Activated naive CD4-positive, alpha-beta T cell treated with anti-CD3 and anti-CD28 coated beads, Interleukin-2, amount 50 U/mL, for 24 hours (primary cell): Measurements from ENCODE around the gene RNF222.
"Not testable (repeated sequence)": the region's sequence is repeated elsewhere in the genome, so short reads cannot be mapped to it uniquely, and the experiment has no call there.

Source experiments
- H3K27ac Mint-ChIP-seq: one replicate; pipeline ENCODE4 v1.8.0; 2021; ENCODE audit warnings: mild to moderate bottlenecking, mixed read lengths
- H3K27me3 Mint-ChIP-seq: one replicate; pipeline ENCODE4 v1.8.0; 2021; ENCODE audit warnings: mixed read lengths
- H3K36me3 Mint-ChIP-seq: one replicate; pipeline ENCODE4 v1.8.0; 2021; ENCODE audit warnings: mixed read lengths
- H3K4me1 Mint-ChIP-seq: one replicate; pipeline ENCODE4 v1.8.0; 2021; ENCODE audit warnings: mixed read lengths
- H3K4me3 Mint-ChIP-seq: one replicate; pipeline ENCODE4 v1.8.0; 2021; ENCODE audit warnings: mild to moderate bottlenecking, mixed read lengths
- H3K9me3 Mint-ChIP-seq: one replicate; pipeline ENCODE4 v1.8.0; 2021; ENCODE audit warnings: mixed read lengths

Gene RNF222

GRCh38 chr17:8350339-8350738 lies 47.3 kb downstream of the RNF222 start:
- Mint-ChIP-seq H3K4me1 (no peaks in the 10 kb centered on the region), H3K4me3 (no peak overlapping the region), H3K36me3 (no peaks in the 10 kb centered on the region), H3K9me3 (no peaks in the 10 kb centered on the region), H3K27ac (no peak overlapping the region), H3K27me3 (peaks cover 6% of the 10 kb centered on the region)

DNA sequence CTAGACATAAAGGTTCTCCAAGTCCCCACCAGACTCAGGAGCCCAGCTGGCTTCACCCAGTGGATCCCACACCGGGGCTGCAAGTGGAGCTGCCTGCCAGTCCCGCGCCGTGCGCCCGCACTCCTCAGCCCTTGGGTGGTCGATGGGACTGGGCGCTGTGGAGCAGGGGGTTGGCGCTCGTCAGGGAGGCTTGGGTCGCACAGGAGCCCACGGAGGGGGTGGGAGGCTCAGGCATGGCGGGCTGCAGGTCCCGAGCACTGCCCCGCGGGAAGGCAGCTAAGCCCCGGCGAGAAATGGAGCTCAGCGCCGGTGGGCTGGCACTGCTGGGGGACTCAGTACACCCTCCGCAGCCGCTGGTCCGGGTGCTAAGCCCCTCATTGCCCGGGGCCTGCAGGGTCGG lies 50.6 kb downstream of the RNF222 start:
- not testable (repeated sequence) for H3K4me1 Mint-ChIP-seq, H3K36me3 Mint-ChIP-seq, H3K9me3 Mint-ChIP-seq, H3K4me3 Mint-ChIP-seq, H3K27me3 Mint-ChIP-seq, H3K27ac Mint-ChIP-seq

DNA sequence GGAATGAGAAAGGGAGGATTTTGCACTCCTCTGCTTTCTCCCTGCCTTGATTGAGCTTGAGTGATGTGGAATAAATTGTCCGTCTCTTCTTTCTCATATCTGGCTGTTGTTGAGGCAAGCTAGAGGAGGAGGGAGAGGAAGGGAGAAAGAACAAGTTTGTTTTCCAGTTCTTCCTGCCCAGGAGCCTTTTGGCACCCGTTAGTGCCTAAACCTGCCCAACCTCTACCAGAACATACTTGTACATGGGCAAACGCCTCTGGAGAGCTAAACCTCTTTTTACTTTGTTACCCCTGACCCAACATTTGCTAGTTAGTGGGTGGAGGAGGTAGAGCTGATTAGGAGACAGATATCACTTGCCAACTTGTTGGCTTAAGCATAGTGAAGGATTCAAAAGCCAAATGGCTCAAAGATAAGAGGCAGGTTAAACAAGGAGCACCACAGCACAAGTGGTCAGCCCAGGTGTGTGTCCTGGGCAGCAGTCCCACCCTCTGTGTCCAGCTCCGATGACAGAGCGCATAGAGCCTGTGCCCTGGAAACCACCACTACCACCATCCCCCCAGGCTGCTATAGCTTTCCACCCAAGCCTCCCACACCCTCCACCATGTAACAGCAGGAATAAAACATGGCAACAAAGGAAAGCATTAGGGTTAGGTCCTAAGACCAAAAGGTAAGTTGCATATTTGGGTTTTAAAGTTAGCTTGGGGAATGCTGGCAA lies 51.5 kb downstream of the RNF222 start:
- H3K9me3 Mint-ChIP-seq, result no peaks in the 10 kb centered on the region
- no peak overlapping the region for H3K4me3 Mint-ChIP-seq
- no peak overlapping the region for H3K27ac Mint-ChIP-seq
- no peaks in the 10 kb centered on the region for H3K4me1 Mint-ChIP-seq
- peaks cover 6% of the 10 kb centered on the region for H3K27me3 Mint-ChIP-seq
- H3K36me3 Mint-ChIP-seq, result no peaks in the 10 kb centered on the region

DNA sequence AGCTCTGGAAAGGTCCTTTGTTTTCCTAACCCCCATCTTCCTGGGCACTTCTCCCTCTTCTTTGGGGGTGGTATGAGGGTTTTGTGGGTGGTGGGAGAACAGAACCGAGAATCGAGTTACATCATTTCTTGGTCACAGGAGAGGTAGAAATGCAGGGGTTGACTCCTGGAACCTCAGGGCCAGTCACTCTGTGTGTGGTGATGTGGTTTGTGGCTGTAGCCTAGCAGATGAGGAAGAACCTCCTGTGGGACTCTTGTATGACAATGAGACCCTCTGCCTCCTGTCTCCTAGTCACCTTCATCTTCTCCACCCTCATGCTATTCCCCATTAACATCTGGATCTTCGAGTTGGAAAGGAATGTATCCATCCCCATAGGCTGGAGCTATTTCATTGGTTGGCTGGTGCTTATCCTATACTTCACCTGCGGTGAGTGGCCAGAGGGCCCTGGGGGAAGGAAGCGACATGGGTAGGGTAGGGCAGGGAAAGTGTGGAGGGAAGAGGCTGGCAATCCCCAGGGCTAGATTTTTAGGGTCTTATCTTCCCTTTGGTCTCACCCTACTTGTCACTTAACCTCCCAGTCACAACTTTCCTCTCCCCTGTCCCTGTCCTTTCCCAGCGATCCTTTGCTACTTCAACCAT lies 52.5 kb downstream of the RNF222 start:
- Mint-ChIP-seq H3K4me3 (no peak overlapping the region), H3K4me1 (no peaks in the 10 kb centered on the region), H3K27ac (no peak overlapping the region), H3K36me3 (no peaks in the 10 kb centered on the region), H3K9me3 (no peaks in the 10 kb centered on the region), H3K27me3 (peaks cover 6% of the 10 kb centered on the region)

DNA sequence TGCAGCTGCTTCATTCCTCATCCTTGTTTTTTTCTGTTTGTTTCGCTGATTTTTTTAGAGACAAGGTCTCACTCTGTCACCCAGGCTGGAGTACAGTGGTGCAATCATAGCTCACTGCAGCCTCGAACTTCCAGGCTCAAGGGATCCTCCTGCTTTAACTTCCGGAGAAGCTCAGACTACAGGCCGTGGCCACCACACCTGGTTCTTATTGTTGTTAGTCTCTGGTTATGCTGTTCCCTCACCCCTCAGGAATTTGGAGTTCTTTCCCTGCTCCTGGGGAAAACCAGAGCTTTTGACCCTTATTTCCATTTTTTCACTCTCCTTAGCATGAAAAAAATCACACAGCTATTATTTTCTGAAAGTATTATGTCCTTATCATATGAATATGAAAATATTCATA lies 56.2 kb downstream of the RNF222 start:
- H3K27ac Mint-ChIP-seq, result no peak overlapping the region
- peaks cover 10% of the 10 kb centered on the region for H3K4me1 Mint-ChIP-seq
- H3K36me3 Mint-ChIP-seq, result no peaks in the 10 kb centered on the region
- H3K27me3 Mint-ChIP-seq, result no peaks in the 10 kb centered on the region
- H3K4me3 Mint-ChIP-seq, result no peak overlapping the region
- no peaks in the 10 kb centered on the region for H3K9me3 Mint-ChIP-seq
